Smooth muscle cell (in vitro differentiated cells): Measurements from ENCODE around the gene KSR1. TPM values are rescaled to one million over a fixed set of nuclear protein-coding genes. Genes with fewer than 3 reads are reported as not detected.

ENCODE experiments used
- DNase-seq: peaks from one replicate; lab custom pipeline; 2025; ENCODE audit not compliant: unreplicated experiment; lab: John Stamatoyannopoulos, UW
- H2AFZ ChIP-seq: fragments of 200-600 bp; sonication (generic); 2 replicates; pipeline ENCODE4 v1.6.0; 2016; ENCODE audit warnings: antibody characterized with exemption, low read depth, mild to moderate bottlenecking
- H3F3A ChIP-seq: fragments of 200-600 bp; sonication (generic); 2 replicates; pipeline ENCODE4 v1.6.0; 2017; ENCODE audit warnings: antibody characterized with exemption, low read depth
- H3K27ac ChIP-seq: fragments of 200-600 bp; sonication (generic); 2 replicates; pipeline ENCODE4 v1.5.1; 2016; ENCODE audit warnings: low read depth, mild to moderate bottlenecking
- H3K27me3 ChIP-seq: fragments of 200-600 bp; sonication (generic); 2 replicates; pipeline ENCODE4 v1.6.1; 2016; ENCODE audit warnings: low read depth, mild to moderate bottlenecking
- H3K36me3 ChIP-seq: fragments of 200-600 bp; sonication (generic); 2 replicates; pipeline ENCODE4 v1.5.1; 2016; ENCODE audit warnings: low read depth
- H3K4me1 ChIP-seq: fragments of 200-600 bp; sonication (generic); 2 replicates; pipeline ENCODE4 v1.5.1; 2016; ENCODE audit warnings: low read depth
- H3K4me2 ChIP-seq: fragments of 200-600 bp; sonication (generic); 2 replicates; pipeline ENCODE4 v1.6.0; 2016; ENCODE audit warnings: mild to moderate bottlenecking
- H3K4me3 ChIP-seq: fragments of 200-600 bp; sonication (generic); 2 replicates; pipeline ENCODE4 v1.5.1; 2016; ENCODE audit warnings: mild to moderate bottlenecking
- H3K79me2 ChIP-seq: fragments of 200-600 bp; sonication (generic); 2 replicates; pipeline ENCODE4 v1.6.0; 2016; ENCODE audit warnings: low read depth, mild to moderate bottlenecking
- H3K9ac ChIP-seq: fragments of 200-600 bp; sonication (generic); 2 replicates; pipeline ENCODE4 v1.6.0; 2016; ENCODE audit warnings: low read depth
- H3K9me3 ChIP-seq: fragments of 200-600 bp; sonication (generic); replicated peaks from 2 replicates; pipeline ENCODE4 v1.5.1; 2016; ENCODE audit warnings: low read depth
- H4K20me1 ChIP-seq: fragments of 200-600 bp; sonication (generic); 2 replicates; pipeline ENCODE4 v1.6.0; 2016; ENCODE audit warnings: low read depth
- WGBS: methylation state at CpG from one replicate; pipeline ENCODE4 v1.1.7; 2016; ENCODE audit warnings: low lambda C conversion rate; 5-methylcytosine and 5-hydroxymethylcytosine counted together
- polyA plus RNA-seq: library from polyadenylated mRNA; unstranded; fragments of >200 nt; fragmentation: Nextera tagmentation; extraction: Ambion mirVana; gene quantifications from 2 replicates; pipeline ENCODE4 v1.2.1, GENCODE V29; 2016
- total RNA-seq: library from RNA; depleted of rRNA; stranded (reverse); fragments of >200 nt; gene quantifications from 2 replicates; pipeline ENCODE4 v1.2.3, GENCODE V29; 2014
- TF ChIP-seq, protein P1 (sequence below): fragments of 200-600 bp; sonication (generic); IDR thresholded peaks from 2 replicates; pipeline ENCODE4 v1.5.1; 2017; ENCODE audit warnings: borderline replicate concordance, mild to moderate bottlenecking, antibody characterized with exemption; ENCODE audit not compliant: insufficient read depth, poor library complexity, severe bottlenecking

Gene KSR1
- total and polyA plus RNA-seq, 2 experiments from 2014 or later = 40.4 to 65.1 TPM

DNA sequence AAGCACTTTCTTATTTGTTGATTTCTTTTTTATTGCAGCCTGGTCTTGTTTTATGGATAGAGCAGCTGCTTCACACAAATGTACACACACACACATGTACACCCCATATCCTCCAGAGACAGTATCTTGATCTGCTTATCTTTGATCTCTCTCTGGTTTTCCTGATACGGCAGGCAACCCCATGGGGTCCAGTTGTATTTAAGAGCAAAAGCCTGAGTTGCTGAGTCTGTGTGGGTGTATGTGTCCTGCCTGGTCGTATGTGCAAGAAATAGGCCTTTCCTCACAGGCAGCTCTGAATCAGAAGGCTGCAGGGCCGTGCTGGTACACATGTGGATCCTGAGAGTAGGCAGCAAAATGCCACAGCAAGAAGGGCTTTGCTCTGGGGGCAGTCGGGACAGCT is 160.2 kb downstream of the KSR1 start:
- Histone ChIP-seq H3K4me1 (no peaks in the 10 kb centered on the region), H3K9me3 (no peaks in the 10 kb centered on the region), H3K27ac (no peak overlapping the region), H3K79me2 (no peaks in the 10 kb centered on the region), H3K27me3 (no peaks in the 10 kb centered on the region), H3K9ac (no peak overlapping the region), H3K4me3 (no peak overlapping the region), H3K4me2 (no peak overlapping the region), H3F3A (no peaks in the 10 kb centered on the region), H4K20me1 (peaks cover 67% of the 10 kb centered on the region), H3K36me3 (peaks cover 24% of the 10 kb centered on the region), H2AFZ (no peak overlapping the region)
- WGBS = 65% methylated on average over 4 of the region's 4 CpGs
- DNase-seq = no peak
- TF ChIP-seq, protein P1, sequence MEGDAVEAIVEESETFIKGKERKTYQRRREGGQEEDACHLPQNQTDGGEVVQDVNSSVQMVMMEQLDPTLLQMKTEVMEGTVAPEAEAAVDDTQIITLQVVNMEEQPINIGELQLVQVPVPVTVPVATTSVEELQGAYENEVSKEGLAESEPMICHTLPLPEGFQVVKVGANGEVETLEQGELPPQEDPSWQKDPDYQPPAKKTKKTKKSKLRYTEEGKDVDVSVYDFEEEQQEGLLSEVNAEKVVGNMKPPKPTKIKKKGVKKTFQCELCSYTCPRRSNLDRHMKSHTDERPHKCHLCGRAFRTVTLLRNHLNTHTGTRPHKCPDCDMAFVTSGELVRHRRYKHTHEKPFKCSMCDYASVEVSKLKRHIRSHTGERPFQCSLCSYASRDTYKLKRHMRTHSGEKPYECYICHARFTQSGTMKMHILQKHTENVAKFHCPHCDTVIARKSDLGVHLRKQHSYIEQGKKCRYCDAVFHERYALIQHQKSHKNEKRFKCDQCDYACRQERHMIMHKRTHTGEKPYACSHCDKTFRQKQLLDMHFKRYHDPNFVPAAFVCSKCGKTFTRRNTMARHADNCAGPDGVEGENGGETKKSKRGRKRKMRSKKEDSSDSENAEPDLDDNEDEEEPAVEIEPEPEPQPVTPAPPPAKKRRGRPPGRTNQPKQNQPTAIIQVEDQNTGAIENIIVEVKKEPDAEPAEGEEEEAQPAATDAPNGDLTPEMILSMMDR = no peak

DNA sequence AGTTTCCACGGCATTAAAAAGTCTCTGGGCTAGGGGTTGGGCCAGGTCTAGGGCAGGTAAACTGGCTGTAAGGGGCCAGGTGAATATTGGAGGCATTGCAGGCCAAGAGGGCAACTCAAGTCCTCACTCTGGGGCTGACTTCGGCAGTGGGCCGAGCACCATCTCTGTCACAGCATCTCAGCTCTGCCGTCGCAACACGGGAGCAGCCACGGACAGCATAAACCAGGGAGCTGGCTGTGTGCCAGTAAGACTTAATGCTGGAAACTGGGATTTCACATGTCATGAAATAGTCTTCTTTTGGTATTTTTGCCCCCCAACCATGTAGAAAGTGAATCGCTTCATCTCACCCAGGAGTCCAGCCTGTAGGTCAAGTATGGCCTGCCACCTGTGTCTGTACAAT is 162.2 kb downstream of the KSR1 start:
- TF ChIP-seq, protein P1 = no peak
- 93% methylated on average over 8 of the region's 8 CpGs for WGBS
- no peak overlapping the region for H2AFZ ChIP-seq
- no peak overlapping the region for H3K4me2 ChIP-seq
- H3K27ac ChIP-seq = no peak overlapping the region
- H3K36me3 ChIP-seq = peaks cover 22% of the 10 kb centered on the region
- H4K20me1 ChIP-seq = peaks cover 80% of the 10 kb centered on the region
- no peaks in the 10 kb centered on the region for H3F3A ChIP-seq
- no peak overlapping the region for H3K9ac ChIP-seq
- no peaks in the 10 kb centered on the region for H3K4me1 ChIP-seq
- H3K27me3 ChIP-seq = no peaks in the 10 kb centered on the region
- no peaks in the 10 kb centered on the region for H3K79me2 ChIP-seq
- no peak overlapping the region for H3K4me3 ChIP-seq
- no peak for DNase-seq
- H3K9me3 ChIP-seq = no peaks in the 10 kb centered on the region

DNA sequence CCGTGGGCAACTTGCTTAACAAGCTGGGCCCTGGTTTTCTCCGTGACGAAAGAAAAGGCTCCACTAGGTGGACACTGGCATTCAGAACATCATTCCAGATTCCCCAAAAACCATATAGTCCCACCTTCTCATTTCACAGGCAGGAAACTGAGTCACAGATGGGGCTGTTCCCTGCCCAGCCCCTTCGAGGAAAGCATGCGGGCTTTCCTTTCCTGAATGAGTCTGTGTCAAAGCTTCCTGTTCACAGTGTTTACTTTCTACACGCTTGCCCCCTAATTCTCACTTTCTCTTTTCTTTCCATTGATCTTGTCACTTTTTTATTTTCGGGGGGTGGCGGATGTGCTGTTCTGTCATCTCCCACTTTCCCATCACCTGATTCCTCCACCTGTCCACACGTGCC is 164.5 kb downstream of the KSR1 start:
- WGBS = 91% methylated on average over 9 of the region's 9 CpGs
- Histone ChIP-seq H3F3A (no peaks in the 10 kb centered on the region), H3K9me3 (no peaks in the 10 kb centered on the region), H3K27me3 (no peaks in the 10 kb centered on the region), H3K9ac (no peak overlapping the region), H3K4me1 (no peaks in the 10 kb centered on the region), H3K36me3 (peaks cover 18% of the 10 kb centered on the region), H2AFZ (no peak overlapping the region), H3K4me2 (no peak overlapping the region), H4K20me1 (peaks cover 80% of the 10 kb centered on the region), H3K79me2 (no peaks in the 10 kb centered on the region), H3K4me3 (no peak overlapping the region), H3K27ac (no peak overlapping the region)
- TF ChIP-seq, protein P1 = no peak
- no peak for DNase-seq

DNA sequence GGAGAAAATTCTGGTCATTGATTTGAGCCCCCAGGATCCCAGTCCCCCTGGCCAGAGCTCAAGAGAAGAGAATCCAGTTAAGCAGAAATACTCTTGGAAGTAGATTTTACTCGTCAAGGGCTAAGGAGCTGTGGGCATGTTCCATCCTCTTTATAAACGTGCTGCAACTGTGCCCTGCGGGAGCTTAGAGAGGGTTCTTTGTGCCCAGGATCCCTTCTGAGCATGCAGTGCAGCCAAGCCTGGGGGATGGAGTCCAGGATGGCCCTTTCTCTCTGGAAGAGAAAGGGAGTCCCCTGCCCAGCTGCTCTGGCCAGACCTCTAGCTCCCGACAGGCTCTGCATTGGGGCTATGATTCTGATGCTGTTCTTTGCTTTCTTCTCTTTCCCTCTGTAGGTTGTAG is 165.3 kb downstream of the KSR1 start:
- Histone ChIP-seq H3K4me2 (no peak overlapping the region), H4K20me1 (peaks cover 79% of the 10 kb centered on the region), H3K36me3 (peaks cover 13% of the 10 kb centered on the region), H3F3A (no peaks in the 10 kb centered on the region), H3K4me3 (no peak overlapping the region), H3K79me2 (no peaks in the 10 kb centered on the region), H3K27me3 (no peaks in the 10 kb centered on the region), H2AFZ (no peak overlapping the region), H3K4me1 (no peaks in the 10 kb centered on the region), H3K27ac (no peak overlapping the region), H3K9ac (no peak overlapping the region), H3K9me3 (no peaks in the 10 kb centered on the region)
- DNase-seq = no peak
- 94% methylated on average over 4 of the region's 4 CpGs for WGBS
- TF ChIP-seq, protein P1 = no peak
